HepG2 (cell line): ENCODE results near the gene ZNF763. TPM values are rescaled to one million over a fixed set of nuclear protein-coding genes. Genes with fewer than 3 reads are reported as not detected.

ENCODE experiments used
- GABPA ChIP-seq, 2 experiments: IDR thresholded peaks; 2 replicates each; pipeline ENCODE4 v1.6.1; 2011 to 2016; ENCODE audit warnings: low read depth in 2 of 2, low read length in 1 of 2, missing biosample characterization in 1 of 2, missing genetic modification characterization in 1 of 2
- GPBP1L1 ChIP-seq: sonication (generic); formaldehyde crosslinking; IDR thresholded peaks from 2 replicates; pipeline ENCODE4 v1.5.0; 2020; ENCODE audit warnings: mild to moderate bottlenecking, missing genetic modification reagents
- GTF3A ChIP-seq: sonication (generic); formaldehyde crosslinking; conservative IDR thresholded peaks from 2 replicates; pipeline ENCODE4 v1.4.0; 2020; ENCODE audit warnings: mild to moderate bottlenecking, missing genetic modification reagents
- NFE2 ChIP-seq: sonication (generic); formaldehyde crosslinking; IDR thresholded peaks from 2 replicates; pipeline ENCODE4 v1.4.0; 2020; ENCODE audit warnings: missing genetic modification reagents
- NFYB ChIP-seq: sonication (generic); formaldehyde crosslinking; IDR thresholded peaks from 2 replicates; pipeline ENCODE4 v1.4.0; 2020; ENCODE audit warnings: missing genetic modification reagents
- NKX3-1 ChIP-seq: sonication (generic); formaldehyde crosslinking; IDR thresholded peaks from 2 replicates; pipeline ENCODE4 v1.5.0; 2020; ENCODE audit warnings: missing genetic modification reagents
- PHF21A ChIP-seq: sonication (generic); formaldehyde crosslinking; IDR thresholded peaks from 2 replicates; pipeline ENCODE4 v1.5.0; 2020; ENCODE audit warnings: mild to moderate bottlenecking, missing genetic modification reagents
- POLR2G ChIP-seq: fragments of 200-400 bp; formaldehyde crosslinking; IDR thresholded peaks from 2 replicates; pipeline ENCODE4 v1.6.1; 2018; ENCODE audit warnings: mild to moderate bottlenecking, low read depth, low read length, moderate library complexity
- RARA ChIP-seq: IDR thresholded peaks from 2 replicates; pipeline ENCODE4 v1.6.1; 2016; ENCODE audit warnings: missing genetic modification reagents, missing compliant biosample characterization
- SOX6 ChIP-seq, 2 experiments: fragments of 450-650 bp in 1 of 2; sonication (generic) in 1 of 2; formaldehyde crosslinking in 1 of 2; IDR thresholded peaks; 2 replicates each; pipeline versions ENCODE4 v1.4.0 to v1.6.1; 2017 to 2020; ENCODE audit warnings: antibody characterized with exemption in 1 of 2, mild to moderate bottlenecking in 1 of 2, missing genetic modification reagents in 1 of 2
- SP5 ChIP-seq: IDR thresholded peaks from 2 replicates; pipeline ENCODE4 v1.6.1; 2016; ENCODE audit warnings: low read depth, borderline replicate concordance
- TARDBP ChIP-seq: sonication (generic); formaldehyde crosslinking; IDR thresholded peaks from 2 replicates; pipeline ENCODE4 v1.8.0; 2022; ENCODE audit warnings: mild to moderate bottlenecking, missing genetic modification reagents
- TCF12 ChIP-seq, 2 experiments: fragments of 450-650 bp in 1 of 2; sonication (generic) in 1 of 2; formaldehyde crosslinking in 1 of 2; IDR thresholded peaks; 2 replicates each; pipeline versions ENCODE4 v1.6.1 to v1.8.0; 2017 to 2022; ENCODE audit warnings: antibody characterized with exemption in 1 of 2, mild to moderate bottlenecking in 1 of 2, missing genetic modification reagents in 1 of 2, moderate library complexity in 1 of 2
- TEAD3 ChIP-seq: optimal IDR thresholded peaks from 2 replicates; pipeline ENCODE3; 2016; ENCODE audit warnings: borderline replicate concordance
- TFDP2 ChIP-seq: sonication (generic); formaldehyde crosslinking; IDR thresholded peaks from 2 replicates; pipeline ENCODE4 v1.4.0; 2020; ENCODE audit warnings: missing genetic modification reagents
- TGIF2 ChIP-seq: IDR thresholded peaks from 2 replicates; pipeline ENCODE4 v1.6.1; 2016; ENCODE audit warnings: control low read depth, missing compliant biosample characterization
- ZBTB4 ChIP-seq: sonication (generic); formaldehyde crosslinking; IDR thresholded peaks from 2 replicates; pipeline ENCODE4 v1.4.0; 2020; ENCODE audit warnings: missing genetic modification reagents, mild to moderate bottlenecking, borderline replicate concordance
- ZFYVE20 ChIP-seq: sonication (generic); formaldehyde crosslinking; IDR thresholded peaks from 2 replicates; pipeline ENCODE4 v1.8.0; 2023; ENCODE audit warnings: low read depth, mild to moderate bottlenecking, moderate library complexity, missing genetic modification reagents, borderline replicate concordance
- ZIK1 ChIP-seq: sonication (generic); formaldehyde crosslinking; IDR thresholded peaks from 2 replicates; pipeline ENCODE4 v1.5.0; 2020; ENCODE audit warnings: mild to moderate bottlenecking, low read depth, missing genetic modification reagents, borderline replicate concordance
- ZNF335 ChIP-seq: sonication (generic); formaldehyde crosslinking; IDR thresholded peaks from 2 replicates; pipeline ENCODE4 v1.4.0; 2020; ENCODE audit warnings: missing genetic modification reagents
- ZNF343 ChIP-seq: sonication (generic); formaldehyde crosslinking; IDR thresholded peaks from 2 replicates; pipeline ENCODE4 v1.4.0; 2020; ENCODE audit warnings: mild to moderate bottlenecking, missing genetic modification reagents
- ZNF547 ChIP-seq: sonication (generic); formaldehyde crosslinking; IDR thresholded peaks from 2 replicates; pipeline ENCODE4 v1.5.1; 2020; ENCODE audit warnings: mild to moderate bottlenecking, missing genetic modification reagents
- ZNF790 ChIP-seq: sonication (generic); formaldehyde crosslinking; IDR thresholded peaks from 2 replicates; pipeline ENCODE4 v1.8.0; 2022; ENCODE audit warnings: missing genetic modification reagents, mild to moderate bottlenecking, borderline replicate concordance
- polyA plus RNA-seq, 8 experiments: library from polyadenylated mRNA; depleted of rRNA in 3 of 8; stranded (reverse) in 7 of 8; unstranded in 1 of 8; fragments of >200 nt; fragmentation: Illumina TruSeq in 4 of 8; extraction: Trizol in 4 of 8; gene quantifications; 2 replicates each; pipeline versions ENCODE4 v1.2.1 to v1.2.3, GENCODE V29; 2011 to 2016; ENCODE audit warnings: low read depth in 4 of 8, missing spikeins in 1 of 8, mixed read lengths in 1 of 8; ENCODE audit not compliant: insufficient read depth in 1 of 8
- total RNA-seq, 5 experiments: library from RNA; depleted of rRNA; stranded (reverse); fragments of >200 nt; fragmentation: Illumina TruSeq; extraction: Trizol; gene quantifications; 2 replicates each; pipeline ENCODE4 v1.2.3, GENCODE V29; 2016; ENCODE audit warnings: low read depth in 1 of 5

The ZNF763 gene
- total and polyA plus RNA-seq, 2 of the 13 experiments (the other 11 are each of a cell fraction or from before 2014, with no cell fraction given), result 0.08 to 0.42 TPM

DNA sequence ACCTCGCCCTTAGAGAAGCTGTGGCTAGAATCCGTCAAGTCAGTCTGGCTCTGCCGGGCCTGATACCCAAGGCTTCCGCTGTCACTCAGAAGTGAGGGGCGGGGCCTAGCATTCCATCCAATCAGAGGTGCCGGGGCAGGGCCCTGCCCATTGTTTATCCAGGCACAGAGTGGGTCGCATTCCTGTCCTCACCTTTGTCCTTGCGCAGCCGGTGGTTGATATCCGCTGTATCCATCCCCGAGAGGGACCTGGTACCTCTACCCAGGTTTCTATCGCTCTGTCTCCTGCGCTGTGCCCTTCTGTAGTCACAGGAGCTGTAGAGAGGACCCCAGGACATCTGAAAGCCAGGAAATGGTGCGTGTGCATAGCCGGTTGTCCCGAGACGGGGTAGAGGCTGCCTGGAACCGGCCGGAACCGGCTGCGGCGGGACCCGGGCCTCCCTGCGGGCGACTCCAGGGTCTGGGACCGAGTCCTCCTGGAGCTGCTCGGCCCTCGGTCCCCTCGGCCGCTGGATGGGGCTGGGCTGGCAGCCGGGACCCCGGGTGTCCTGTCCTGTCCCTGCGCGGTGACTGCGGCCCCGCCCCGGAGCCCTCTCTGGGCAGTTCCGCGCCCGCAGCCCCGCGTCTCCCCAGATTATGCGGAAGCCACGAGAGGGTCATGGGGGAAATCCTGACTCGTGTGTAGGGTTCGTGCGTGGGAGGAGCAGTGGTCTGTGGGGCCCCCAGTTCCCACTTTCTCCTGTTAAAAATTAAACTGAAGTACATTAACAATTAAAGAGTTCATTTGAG is at the start of gene ZNF763 (continued):
- TF ChIP-seq ZBTB4 (CRISPR knock-in tag) (peak; percentile 69; the same call in 1 of the 2 replicates), ZFYVE20 (CRISPR knock-in tag) (no peak), TARDBP (CRISPR knock-in tag) (no peak), TFDP2 (CRISPR knock-in tag) (no peak), NFE2 (no peak), GABPA (IDR thresholded peaks at IDR 0.05; ENCODE audit: low read depth, low read length) (no peak), GABPA (CRISPR knock-in tag; IDR thresholded peaks at IDR 0.05; ENCODE audit: low read depth) (0 out of 2 replicates have a peak, but pooled peaks have one; percentile 8), POLR2G (0 out of 2 replicates have a peak, but pooled peaks have one; percentile 24), SOX6 (IDR thresholded peaks at IDR 0.05) (no peak), SOX6 (CRISPR knock-in tag; IDR thresholded peaks at IDR 0.05) (0 out of 2 replicates have a peak, but pooled peaks have one; percentile 26), RARA (no peak), NFYB (peak; percentile 77), TGIF2 (CRISPR knock-in tag) (no peak), ZIK1 (CRISPR knock-in tag) (no peak), ZNF335 (CRISPR knock-in tag) (no peak), GPBP1L1 (CRISPR knock-in tag) (no peak), NKX3-1 (CRISPR knock-in tag) (no peak), PHF21A (CRISPR knock-in tag) (no peak; the same call in 1 of the 2 replicates), ZNF547 (CRISPR knock-in tag) (no peak), ZNF343 (CRISPR knock-in tag) (no peak), GTF3A (no peak), TEAD3 (peak; percentile 81), SP5 (CRISPR knock-in tag) (no peak; the same call in 1 of the 2 replicates), ZNF790 (CRISPR knock-in tag) (no peak), TCF12 (IDR thresholded peaks at IDR 0.05) (no peak), TCF12 (CRISPR knock-in tag; IDR thresholded peaks at IDR 0.05) (no peak)
